Right lobe of liver (tissue), 6 donors: ENCODE measurements around the gene CEP76. TPM values are rescaled to one million over a fixed set of nuclear protein-coding genes. Genes with fewer than 3 reads are reported as not detected.
"Not testable (repeated sequence)": the region's sequence is repeated elsewhere in the genome, so short reads cannot be mapped to it uniquely, and the experiment has no call there.

Source experiments
- ATAC-seq, 4 donors: fragments of 200-7000 bp; cut with Tn5 transposase; one replicate each; pipeline ENCODE4 v1.9.1; 2020; ENCODE audit warnings: mild to moderate bottlenecking in 4 of 4, moderate library complexity in 4 of 4
- DNase-seq, 3 donors: peaks; one replicate each; pipeline ENCODE4 v3.0.0-alpha.2; 2020
- H3K27ac ChIP-seq, 3 donors: fragments of 200-600 bp; one replicate each; pipeline ENCODE4 v1.8.0; 2022
- H3K27me3 ChIP-seq, 2 donors: fragments of 200-600 bp; one replicate each; pipeline ENCODE4 v1.8.0; 2022
- H3K36me3 ChIP-seq, 4 donors: fragments of 200-600 bp; sonication (generic) in 1 of 4; one replicate each; pipeline versions ENCODE4 v1.5.1 to v1.8.0; 2017 to 2022; ENCODE audit warnings: control low read depth in 1 of 4
- H3K4me1 ChIP-seq, 4 donors: fragments of 200-600 bp; sonication (generic) in 1 of 4; one replicate each; pipeline versions ENCODE4 v1.5.1 to v1.8.0; 2017 to 2022; ENCODE audit warnings: control low read depth in 1 of 4
- H3K4me3 ChIP-seq, 3 donors: fragments of 200-600 bp; one replicate each; pipeline ENCODE4 v1.8.0; 2022
- H3K9me3 ChIP-seq, 4 donors: fragments of 200-600 bp; sonication (generic) in 1 of 4; one replicate each; pipeline versions ENCODE4 v1.5.1 to v1.8.0; 2017 to 2022; ENCODE audit warnings: control low read depth in 1 of 4
- CTCF ChIP-seq, 4 donors: fragments of 200-600 bp in 3 of 4; fragments of 450-650 bp in 1 of 4; IDR thresholded peaks; one replicate each; pipeline versions ENCODE4 v1.5.1 to v1.8.0; 2016 to 2022; ENCODE audit warnings: antibody characterized with exemption in 4 of 4, mild to moderate bottlenecking in 2 of 4
- POLR2A ChIP-seq: fragments of 450-650 bp; IDR thresholded peaks from one replicate; pipeline ENCODE4 v1.6.1; 2017; ENCODE audit warnings: antibody characterized with exemption, mild to moderate bottlenecking
- WGBS: methylation state at CpG from one replicate; pipeline ENCODE4 v1.1.6; 2018; ENCODE audit warnings: low coverage, low lambda C conversion rate; ENCODE audit not compliant: insufficient coverage; ENCODE audit errors: missing lambda C conversion rate; 5-methylcytosine and 5-hydroxymethylcytosine counted together
- intact Hi-C, 2 donors: fragments of 100-400 bp; cut with DNase I; formaldehyde crosslinking; loops; one replicate each; pipeline versions ENCODE4 v1.11.2 to v1.14.1; 2022
- total RNA-seq, 6 experiments: library from RNA; depleted of rRNA in 2 of 6; stranded (reverse); fragments of >200 nt in 2 of 6; fragmentation: NEBNext Ultra II Directional in 3 of 6; extraction: Animal tissue kit (Norgen Biotek cat#: 25700) in 3 of 6; gene quantifications; one replicate each; pipeline versions ENCODE4 v1.1.0 to v1.2.4, GENCODE V29; 2016 to 2023
- donor health status: DM: no; HTN: yes; CAD: no.
- donor health status: DM: no; HTN: no; CAD: no.
- donor health status: DM: no; HTN: no; CAD: no.
- donor health status: DM: no; HTN: yes; CAD: no.
- donor health status: DM: no; HTN: yes; CAD: no.

CEP76 gene
- total RNA-seq, 6 experiments from 2014 or later = 2.1 to 5.6 (median 3.7) TPM

- no peak for ATAC-seq
- intact Hi-C loops = no loop called here
Measured at GRCh38 chr18:12631831-12632477, 70.6 kb downstream of the CEP76 start.

DNA sequence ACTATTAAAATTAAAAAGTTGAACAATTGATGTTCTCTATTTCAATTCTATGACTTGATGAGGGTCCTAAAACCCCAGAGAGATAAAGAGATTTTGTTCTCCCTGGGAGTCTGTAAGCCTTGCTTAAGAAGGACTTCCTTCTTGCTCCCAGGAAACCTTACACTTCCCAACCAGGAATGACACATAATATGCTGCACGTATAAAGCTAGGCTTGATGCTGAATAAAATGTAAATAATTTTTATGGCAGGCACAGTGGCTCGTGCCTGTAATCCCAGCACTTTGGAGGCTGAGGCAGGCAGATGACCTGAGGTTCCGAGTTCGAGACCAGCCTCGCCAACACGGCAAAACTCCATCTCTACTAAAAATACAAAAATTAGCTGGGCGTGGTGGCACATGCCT lies 72.4 kb downstream of the CEP76 start:
- no peak for TF ChIP-seq POLR2A
- no peak for TF ChIP-seq CTCF (IDR thresholded peaks at IDR 0.05)
- H3K4me3 ChIP-seq = no peak overlapping the region
- ATAC-seq (no peak), DNase-seq (no peak)
- H3K9me3 ChIP-seq = no peaks in the 10 kb centered on the region
- H3K36me3 ChIP-seq = no peaks in the 10 kb centered on the region
- 82% methylated on average over 7 of the region's 7 CpGs for WGBS
- H3K27ac ChIP-seq = no peak overlapping the region
- no peaks in the 10 kb centered on the region for H3K27me3 ChIP-seq
- H3K4me1 ChIP-seq = no peaks in the 10 kb centered on the region
- intact Hi-C loops = no loop called here

More at GRCh38 chr18:12631831-12632477, 70.6 kb downstream of the CEP76 start:
- WGBS = 61% methylated on average over 4 of the region's 6 CpGs
- H3K27ac ChIP-seq = no peak overlapping the region
- no peaks in the 10 kb centered on the region for H3K9me3 ChIP-seq
- TF ChIP-seq POLR2A (no peak), CTCF (IDR thresholded peaks at IDR 0.05) (no peak)
- no peak for DNase-seq
- no peak overlapping the region for H3K4me3 ChIP-seq
- H3K27me3 ChIP-seq = no peaks in the 10 kb centered on the region
- no peaks in the 10 kb centered on the region for H3K36me3 ChIP-seq
- no peaks in the 10 kb centered on the region for H3K4me1 ChIP-seq

- Histone ChIP-seq H3K36me3 (no peaks in the 10 kb centered on the region), H3K9me3 (no peaks in the 10 kb centered on the region), H3K4me3 (no peak overlapping the region), H3K4me1 (no peaks in the 10 kb centered on the region), H3K27ac (no peak overlapping the region), H3K27me3 (no peaks in the 10 kb centered on the region)
- intact Hi-C loops = no loop called here
- TF ChIP-seq POLR2A (no peak), CTCF (IDR thresholded peaks at IDR 0.05) (no peak)
- no peak for DNase-seq
- 72% methylated on average over 4 of the region's 4 CpGs for WGBS
- ATAC-seq = no peak
Measured at GRCh38 chr18:12628706-12629702, 73.5 kb downstream of the CEP76 start.

- H3K27me3 ChIP-seq, ATAC-seq, H3K4me1 ChIP-seq, H3K9me3 ChIP-seq, intact Hi-C loops, H3K36me3 ChIP-seq, H3K4me3 ChIP-seq, DNase-seq, H3K27ac ChIP-seq: not testable (repeated sequence)
- 64% methylated on average over 3 of the region's 3 CpGs for WGBS
Measured at GRCh38 chr18:12627199-12627598, 75.3 kb downstream of the CEP76 start.

- WGBS = 54% methylated on average over 2 of the region's 4 CpGs
Measured at GRCh38 chr18:12625241-12625640, 77.3 kb downstream of the CEP76 start.

More at GRCh38 chr18:12625241-12625640, 77.3 kb downstream of the CEP76 start:
- Histone ChIP-seq H3K27ac (no peak overlapping the region), H3K4me3 (no peak overlapping the region), H3K27me3 (no peaks in the 10 kb centered on the region), H3K36me3 (no peaks in the 10 kb centered on the region), H3K4me1 (no peaks in the 10 kb centered on the region), H3K9me3 (no peaks in the 10 kb centered on the region)
- ATAC-seq = no peak
- DNase-seq = no peak
- intact Hi-C loops = no loop called here
- no peak for TF ChIP-seq POLR2A
- TF ChIP-seq CTCF (IDR thresholded peaks at IDR 0.05) = no peak
